K562 treated with DMSO at 1 percent for 24 hours (cell line): ENCODE data around the gene CLIP2. TPM values are rescaled to one million over a fixed set of nuclear protein-coding genes. Genes with fewer than 3 reads are reported as not detected.

Source experiments
- total RNA-seq: library from RNA; unstranded; fragments of 300-600 nt; gene quantifications from 2 replicates; pipeline ENCODE4 v1.2.3, GENCODE V29; 2022; ENCODE audit warnings: low read depth; ENCODE audit not compliant: insufficient read depth

Gene CLIP2
- total RNA-seq: 15.0 and 15.4 TPM in 2 replicates

GRCh38 chr7:74289018-74289658 lies at the start of gene CLIP2:
Gene CLIP2 (plus strand): TSS chr7:74289407. CDS start chr7:74317547, 28,140 bp downstream.

GRCh38 chr7:74254129-74254857 lies 34.9 kb upstream of the CLIP2 start, which contains the start of gene RFC2:
Gene RFC2 (minus strand): TSS chr7:74254399. CDS start chr7:74254383, 16 bp downstream.

DNA sequence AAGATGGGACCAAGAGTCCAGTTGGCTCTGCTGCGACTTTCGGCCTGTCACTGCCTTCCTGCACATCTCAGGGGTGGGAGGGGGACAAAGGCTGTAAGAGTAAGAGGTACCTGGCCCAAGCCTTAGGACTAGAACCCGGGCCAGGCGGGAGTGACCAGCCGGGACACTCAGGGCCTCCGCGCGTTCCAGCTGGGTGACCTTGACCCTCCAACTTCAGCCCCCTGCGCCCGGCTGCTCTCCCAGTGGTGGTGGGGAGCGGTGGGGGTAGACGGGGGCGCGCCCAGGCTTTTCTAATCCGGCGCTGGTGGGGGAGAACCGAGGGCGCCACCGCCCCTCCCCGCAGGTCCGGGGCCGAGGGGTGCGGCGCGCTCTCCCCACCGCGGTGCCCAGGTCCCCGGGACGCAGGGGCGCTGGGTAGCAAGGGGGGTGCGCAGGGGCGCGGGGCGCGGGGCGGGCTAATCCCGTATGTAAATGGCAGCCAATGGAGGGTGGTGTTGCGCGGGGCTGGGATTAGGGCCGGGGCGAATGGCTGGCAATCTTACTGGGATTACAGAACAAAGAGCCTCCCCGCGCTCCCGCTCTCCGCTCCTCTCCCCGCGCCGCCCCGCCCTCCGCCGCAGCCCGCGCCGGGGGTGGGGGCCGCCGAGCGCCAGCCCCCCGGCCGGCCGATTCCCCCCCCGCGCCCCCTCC lies 164.3 kb downstream of the CLIP2 start, which contains the start of gene GTF2IRD1:
Gene GTF2IRD1, plus strand, starts transcription at position 585 of the 690 bp plus-strand sequence. CDS start 54,175 bp downstream, outside the sequence.

Other genes with a start within 250 kb of the CLIP2 start
- gene LIMK1, start 205.6 kb upstream of the CLIP2 start, total RNA-seq: 19.8 and 23.3 TPM in 2 replicates
- 394 and 408 TPM in 2 replicates for gene EIF4H, start 115.1 kb upstream of the CLIP2 start, total RNA-seq
- 0.43 TPM in 1 of 2 replicates, not detected in the other for gene LAT2, start 79.4 kb upstream of the CLIP2 start, total RNA-seq
- 112 and 116 TPM in 2 replicates for gene RFC2, start 35.0 kb upstream of the CLIP2 start, total RNA-seq
- gene GTF2IRD1, start 164.5 kb downstream of the CLIP2 start, total RNA-seq: 35.1 and 42.5 TPM in 2 replicates